ENCODE measurements around the gene ZNF488. TPM values are rescaled to one million over a fixed set of nuclear protein-coding genes. Genes with fewer than 3 reads are reported as not detected.

The ZNF488 gene
- total RNA-seq, 3 donors from 2014 or later, result 0.47 to 1.6 (median 1.4) TPM

DNA sequence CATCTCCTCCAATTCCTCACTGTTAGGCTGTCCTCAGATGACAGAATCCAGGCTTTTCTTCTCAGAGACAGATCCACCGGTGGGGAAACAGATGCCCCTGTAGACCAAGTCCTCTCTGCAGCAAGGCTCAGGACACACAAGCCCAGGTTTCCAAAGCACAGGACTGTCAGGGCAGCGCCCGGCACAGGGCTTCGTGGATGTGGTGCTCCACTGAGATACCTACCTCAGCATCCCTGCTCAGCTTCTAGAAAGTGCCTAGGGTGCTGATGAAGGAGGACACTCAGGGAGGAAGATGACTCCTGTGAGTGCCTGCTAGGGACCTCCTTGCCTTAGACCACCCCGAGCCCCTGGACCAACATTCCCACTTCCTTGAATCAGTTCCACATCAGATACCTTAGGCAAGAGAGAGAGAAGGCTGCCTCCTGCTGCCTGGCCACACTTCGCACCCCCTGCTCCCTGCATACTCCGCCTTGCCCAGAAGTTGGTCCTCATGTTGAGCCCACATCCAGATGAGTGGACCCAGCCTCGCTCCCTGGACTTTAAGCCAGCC is 44.8 kb downstream of the ZNF488 start:
- TF ChIP-seq, protein P1, sequence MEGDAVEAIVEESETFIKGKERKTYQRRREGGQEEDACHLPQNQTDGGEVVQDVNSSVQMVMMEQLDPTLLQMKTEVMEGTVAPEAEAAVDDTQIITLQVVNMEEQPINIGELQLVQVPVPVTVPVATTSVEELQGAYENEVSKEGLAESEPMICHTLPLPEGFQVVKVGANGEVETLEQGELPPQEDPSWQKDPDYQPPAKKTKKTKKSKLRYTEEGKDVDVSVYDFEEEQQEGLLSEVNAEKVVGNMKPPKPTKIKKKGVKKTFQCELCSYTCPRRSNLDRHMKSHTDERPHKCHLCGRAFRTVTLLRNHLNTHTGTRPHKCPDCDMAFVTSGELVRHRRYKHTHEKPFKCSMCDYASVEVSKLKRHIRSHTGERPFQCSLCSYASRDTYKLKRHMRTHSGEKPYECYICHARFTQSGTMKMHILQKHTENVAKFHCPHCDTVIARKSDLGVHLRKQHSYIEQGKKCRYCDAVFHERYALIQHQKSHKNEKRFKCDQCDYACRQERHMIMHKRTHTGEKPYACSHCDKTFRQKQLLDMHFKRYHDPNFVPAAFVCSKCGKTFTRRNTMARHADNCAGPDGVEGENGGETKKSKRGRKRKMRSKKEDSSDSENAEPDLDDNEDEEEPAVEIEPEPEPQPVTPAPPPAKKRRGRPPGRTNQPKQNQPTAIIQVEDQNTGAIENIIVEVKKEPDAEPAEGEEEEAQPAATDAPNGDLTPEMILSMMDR (IDR thresholded peaks at IDR 0.05), result no peak
- Histone ChIP-seq H3K4me3 (no peak overlapping the region), H3K36me3 (ENCODE audit: low read depth) (no peaks in the 10 kb centered on the region), H3K9me3 (no peaks in the 10 kb centered on the region), H3K4me1 (ENCODE audit: low read depth) (peaks cover 4% of the 10 kb centered on the region)
- intact Hi-C loops (cut with DNase I, micrococcal nuclease), result no loop called here
- DNase-seq (no peak), ATAC-seq (no peak)

- DNase-seq (no peak), ATAC-seq (no peak)
- Histone ChIP-seq H3K4me3 (no peak overlapping the region), H3K4me1 (ENCODE audit: low read depth) (peaks cover 4% of the 10 kb centered on the region), H3K36me3 (ENCODE audit: low read depth) (no peaks in the 10 kb centered on the region), H3K9me3 (no peaks in the 10 kb centered on the region)
- TF ChIP-seq, protein P1 (IDR thresholded peaks at IDR 0.05), result no peak
- intact Hi-C loops (cut with DNase I, micrococcal nuclease), result no loop called here
These were observed 46.8 kb downstream of the ZNF488 start for GRCh38 chr10:47337310-47337709.

GRCh38 chr10:47336387-47337134 is 47.5 kb downstream of the ZNF488 start:
- no peaks in the 10 kb centered on the region for H3K36me3 ChIP-seq (ENCODE audit: low read depth)
- TF ChIP-seq, protein P1 (IDR thresholded peaks at IDR 0.05), result no peak
- H3K4me1 ChIP-seq (ENCODE audit: low read depth), result peaks cover 5% of the 10 kb centered on the region
- H3K4me3 ChIP-seq, result no peak overlapping the region
- DNase-seq (no peak), ATAC-seq (no peak)
- intact Hi-C loops (cut with DNase I, micrococcal nuclease), result no loop called here
- no peaks in the 10 kb centered on the region for H3K9me3 ChIP-seq

DNA sequence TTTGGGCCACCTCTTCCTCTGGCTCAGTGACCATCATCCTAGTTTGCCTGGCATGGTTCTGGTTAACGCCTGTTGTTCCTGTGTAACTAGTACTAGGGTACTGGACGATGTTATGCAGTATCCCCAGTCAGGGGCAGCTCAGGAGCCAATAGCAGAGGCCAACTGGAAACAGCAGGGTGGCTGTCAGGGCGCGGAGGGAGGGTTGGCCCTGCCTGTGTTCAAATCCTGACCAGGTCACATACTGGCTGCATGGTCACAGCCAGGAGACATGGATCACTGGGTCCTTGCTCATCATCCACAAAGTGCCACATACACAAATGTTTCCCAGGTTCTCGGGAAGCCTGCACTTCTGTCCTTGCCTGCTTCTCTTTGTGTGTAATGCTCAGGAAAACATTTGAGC is 48.2 kb downstream of the ZNF488 start:
- intact Hi-C loops (cut with DNase I, micrococcal nuclease), result no loop called here
- TF ChIP-seq, protein P1 (IDR thresholded peaks at IDR 0.05), result no peak
- DNase-seq (no peak), ATAC-seq (no peak)
- no peak overlapping the region for H3K4me3 ChIP-seq
- H3K9me3 ChIP-seq, result no peaks in the 10 kb centered on the region
- peaks cover 12% of the 10 kb centered on the region for H3K4me1 ChIP-seq (ENCODE audit: low read depth)
- H3K36me3 ChIP-seq (ENCODE audit: low read depth), result no peaks in the 10 kb centered on the region

GRCh38 chr10:47334466-47335295 is 49.4 kb downstream of the ZNF488 start:
- TF ChIP-seq, protein P1 (IDR thresholded peaks at IDR 0.05), result no peak
- no peaks in the 10 kb centered on the region for H3K36me3 ChIP-seq (ENCODE audit: low read depth)
- no peaks in the 10 kb centered on the region for H3K9me3 ChIP-seq
- intact Hi-C loops (cut with DNase I, micrococcal nuclease), result no loop called here
- DNase-seq, result no peak
- ATAC-seq, result no peak
- peaks cover 17% of the 10 kb centered on the region for H3K4me1 ChIP-seq (ENCODE audit: low read depth)
- no peak overlapping the region for H3K4me3 ChIP-seq
